Stimulated activated CD4-positive, alpha-beta T cell treated with anti-CD3 and anti-CD28 coated beads, Interleukin-4, amount 100 ng/mL, for 4 hours (primary cell): Measurements from ENCODE around the gene FBXW10B.
"Not testable (repeated sequence)": the region's sequence is repeated elsewhere in the genome, so short reads cannot be mapped to it uniquely, and the experiment has no call there.

Experiments used
- DNase-seq, 2 experiments: peaks; one replicate each; pipeline ENCODE4 v3.0.0-alpha.2; 2020

Gene FBXW10B

GRCh38 chr17:15642014-15642413 is 22.5 kb upstream of the FBXW10B start:
- not testable (repeated sequence) for DNase-seq

- DNase-seq = not testable (repeated sequence)
Measured at GRCh38 chr17:15630930-15631453, 11.5 kb upstream of the FBXW10B start.

DNA sequence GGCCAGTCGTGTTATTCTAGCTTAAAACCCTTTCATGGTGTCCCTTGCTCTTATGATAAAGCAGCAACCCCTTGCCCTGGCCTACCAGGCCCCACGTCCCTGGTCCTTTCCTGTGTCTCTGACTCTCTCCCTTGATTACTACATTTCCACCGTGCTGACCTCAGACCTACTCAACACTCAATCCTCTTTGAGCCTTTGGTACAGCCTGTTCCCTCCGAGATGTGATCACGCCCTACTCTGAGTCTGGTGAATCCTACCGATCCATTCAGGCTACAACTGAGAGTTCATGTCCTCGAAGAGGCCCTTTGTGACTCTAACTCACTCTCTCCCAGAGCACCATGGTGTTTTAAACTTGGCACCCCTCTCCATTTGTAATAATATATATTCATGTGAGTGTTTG is 10.5 kb upstream of the FBXW10B start:
- DNase-seq = not testable (repeated sequence)

- not testable (repeated sequence) for DNase-seq
Measured at GRCh38 chr17:15623661-15624209, 4.2 kb upstream of the FBXW10B start.

DNA sequence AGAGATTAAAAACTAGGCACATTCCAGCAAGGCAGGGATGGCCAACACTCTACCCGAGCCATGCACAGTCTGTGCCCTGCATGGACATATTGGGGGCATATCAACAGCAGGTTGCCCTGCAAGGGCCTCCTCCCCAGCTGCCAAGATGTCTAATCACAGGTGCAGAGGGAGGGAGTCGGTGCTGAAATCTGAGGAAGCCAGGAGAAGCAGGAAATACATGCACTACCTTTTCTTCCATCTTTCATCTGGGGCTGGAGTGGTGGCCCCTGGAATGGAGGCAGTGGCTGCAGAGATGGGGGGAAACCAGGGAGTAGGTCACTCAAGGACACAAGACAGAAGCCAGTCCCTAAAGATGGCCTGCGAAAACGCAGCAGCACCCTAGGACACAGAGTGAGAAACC is 3.8 kb upstream of the FBXW10B start:
- DNase-seq = not testable (repeated sequence)

GRCh38 chr17:15622124-15622523 is 2.6 kb upstream of the FBXW10B start:
- not testable (repeated sequence) for DNase-seq

DNA sequence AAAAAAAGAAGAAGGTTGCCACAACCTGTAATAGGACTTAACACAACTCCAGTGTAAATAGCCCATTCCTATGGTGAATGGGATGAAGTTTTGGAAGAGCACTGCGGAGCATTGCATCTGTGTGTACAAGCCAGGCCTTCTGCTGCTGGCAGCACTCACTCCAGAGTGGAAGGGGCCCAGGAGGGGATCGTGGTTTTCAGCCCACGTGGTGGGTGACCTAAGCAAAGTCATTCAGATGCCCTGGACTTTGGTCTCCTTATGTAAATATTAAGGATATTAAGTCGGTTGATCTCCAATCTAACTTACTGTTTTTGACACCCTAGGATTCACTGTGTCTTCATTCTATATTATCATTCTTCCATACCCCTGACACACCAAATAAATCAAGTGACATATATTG is 2.7 kb downstream of the FBXW10B start:
- not testable (repeated sequence) for DNase-seq

- not testable (repeated sequence) for DNase-seq
Measured at GRCh38 chr17:15615850-15616249, 3.7 kb downstream of the FBXW10B start.

- DNase-seq = not testable (repeated sequence)
Measured at GRCh38 chr17:15613111-15613510, 6.4 kb downstream of the FBXW10B start.

DNA sequence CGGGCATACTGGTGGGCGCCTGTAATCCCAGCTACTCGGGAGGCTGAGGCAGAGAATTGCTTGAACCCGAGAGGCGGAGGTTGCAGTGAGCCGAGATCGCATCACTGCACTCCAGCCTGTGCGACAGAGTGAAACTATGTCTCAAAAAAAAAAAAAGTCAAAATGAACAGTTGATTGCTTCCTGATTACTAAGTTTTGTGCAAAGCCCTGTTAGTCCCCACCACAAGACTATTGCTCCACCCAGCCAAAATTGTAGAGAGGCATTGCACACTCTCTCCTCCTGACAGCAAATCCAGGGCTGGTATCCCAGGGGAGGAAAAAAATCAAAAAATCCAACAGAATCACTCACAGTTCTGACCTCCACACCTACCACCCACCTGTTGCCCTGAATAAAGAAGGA is 26.5 kb downstream of the FBXW10B start:
- not testable (repeated sequence) for DNase-seq

GRCh38 chr17:15591986-15592385 is 27.5 kb downstream of the FBXW10B start:
- not testable (repeated sequence) for DNase-seq

DNA sequence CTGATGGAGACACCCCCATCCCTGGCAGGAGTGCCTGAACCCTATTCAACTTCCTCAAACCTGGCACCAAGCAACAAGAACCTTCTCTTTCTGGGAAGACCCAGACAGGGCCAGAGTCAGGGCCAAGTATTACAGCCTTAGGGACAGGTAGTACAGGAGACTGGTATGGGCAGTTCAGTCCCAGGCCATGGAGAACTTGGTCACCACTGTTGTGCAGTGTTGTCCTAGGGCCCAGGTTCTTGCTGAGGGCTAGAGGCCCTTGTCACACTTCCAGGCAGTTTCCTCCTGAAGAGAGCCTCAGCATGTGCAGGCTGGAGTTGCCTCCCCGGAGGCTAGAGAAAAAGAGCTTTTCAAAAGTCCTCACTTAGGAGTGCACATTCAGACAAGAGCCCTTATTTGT is 28.7 kb downstream of the FBXW10B start:
- DNase-seq = not testable (repeated sequence)

DNA sequence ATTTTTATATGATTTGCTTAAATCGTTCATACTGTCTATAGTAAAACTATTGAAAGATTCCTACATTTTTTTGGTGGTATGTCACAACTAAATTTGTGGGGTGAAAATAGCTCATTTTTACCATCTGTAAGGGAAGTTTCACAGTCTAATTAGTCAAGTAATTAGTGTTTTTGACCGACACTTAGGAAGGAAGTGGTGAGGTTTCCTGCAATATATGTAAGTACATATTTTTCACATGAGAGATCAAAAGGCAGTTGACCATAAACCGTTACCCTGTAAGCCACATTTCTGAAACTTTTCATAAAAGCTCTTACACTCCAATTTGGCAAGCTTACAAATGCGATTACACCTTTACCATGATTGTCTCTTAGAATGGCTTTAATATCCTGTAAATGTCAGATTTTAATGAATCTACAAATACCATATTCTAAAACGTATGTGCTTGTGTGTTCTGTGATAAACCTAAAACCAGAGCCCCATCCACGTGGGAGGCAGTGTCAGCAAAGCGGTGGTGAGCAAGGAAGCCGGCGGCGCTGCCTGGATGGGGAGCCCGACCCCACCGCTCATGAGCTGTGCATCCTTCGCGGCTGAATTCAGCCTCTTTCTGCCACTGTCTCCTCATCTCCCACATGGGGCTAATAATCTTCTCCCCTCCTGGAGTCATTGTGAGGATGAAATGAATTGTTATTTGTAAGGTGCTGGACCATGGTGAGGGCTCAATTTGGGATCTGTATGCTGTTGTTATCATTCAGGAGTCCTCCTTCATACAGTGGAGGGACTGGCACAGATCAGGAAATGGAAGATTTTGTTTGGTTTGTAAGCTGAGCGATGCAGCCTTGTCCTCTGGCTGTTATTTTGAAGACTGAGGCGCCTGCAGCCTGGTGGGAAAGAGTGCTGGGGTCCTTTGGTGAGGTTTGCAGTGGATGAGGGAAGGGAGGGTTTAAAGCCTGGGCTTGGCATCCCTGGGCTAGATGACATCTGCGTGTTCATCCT is 29.7 kb downstream of the FBXW10B start:
- peak; percentile 3 to 8 for DNase-seq

- not testable (repeated sequence) for DNase-seq
Measured at GRCh38 chr17:15588017-15588416, 31.5 kb downstream of the FBXW10B start.

- not testable (repeated sequence) for DNase-seq
Measured at GRCh38 chr17:15583313-15583712, 36.2 kb downstream of the FBXW10B start.

- not testable (repeated sequence) for DNase-seq
Measured at GRCh38 chr17:15581462-15581861, 38.0 kb downstream of the FBXW10B start.

GRCh38 chr17:15576848-15577247 is 42.7 kb downstream of the FBXW10B start:
- not testable (repeated sequence) for DNase-seq

GRCh38 chr17:15574660-15575059 is 44.8 kb downstream of the FBXW10B start:
- DNase-seq = not testable (repeated sequence)

- DNase-seq = not testable (repeated sequence)
Measured at GRCh38 chr17:15573870-15574269, 45.6 kb downstream of the FBXW10B start.
